Transverse colon (tissue), 4 donors: ENCODE measurements around the gene CLSTN1.

ENCODE experiments used
- POLR2AphosphoS5 ChIP-seq, 3 donors: sonication (generic); formaldehyde crosslinking; IDR thresholded peaks; one replicate each; pipeline ENCODE4 v1.6.1; 2016; ENCODE audit warnings: antibody characterized with exemption in 3 of 3
- TF ChIP-seq, protein P1 (sequence below), 5 experiments: fragments of 200-600 bp in 3 of 5; fragments of 450-650 bp in 2 of 5; sonication (generic) in 3 of 5; IDR thresholded peaks; 1 replicate in 2 of 5; 2 replicates in 3 of 5; pipeline ENCODE4 v1.5.1; 2016 to 2017; ENCODE audit warnings: antibody characterized with exemption in 5 of 5, inconsistent platforms in 3 of 5, mild to moderate bottlenecking in 2 of 5, moderate library complexity in 1 of 5

DNA sequence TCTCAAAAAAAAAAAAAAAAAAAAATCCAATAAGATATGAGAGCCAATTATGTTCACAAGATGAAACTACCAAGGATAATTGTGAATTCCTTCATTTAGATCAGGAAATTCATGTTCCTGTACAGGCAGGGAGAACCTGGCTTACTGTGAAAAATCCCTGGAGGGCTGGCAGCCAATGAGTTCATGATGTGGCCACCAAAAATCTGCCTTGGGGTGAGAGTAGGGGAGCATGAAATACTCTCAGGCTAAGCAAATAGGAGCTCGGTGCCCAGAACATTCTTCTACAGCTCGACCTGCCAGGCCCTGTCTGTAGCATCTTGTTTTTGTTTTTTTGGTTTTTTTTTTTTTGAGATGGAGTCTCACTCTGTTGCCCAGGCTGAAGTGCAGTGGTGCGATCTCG is 122.1 kb downstream of the CLSTN1 start:
- TF ChIP-seq, protein P1, sequence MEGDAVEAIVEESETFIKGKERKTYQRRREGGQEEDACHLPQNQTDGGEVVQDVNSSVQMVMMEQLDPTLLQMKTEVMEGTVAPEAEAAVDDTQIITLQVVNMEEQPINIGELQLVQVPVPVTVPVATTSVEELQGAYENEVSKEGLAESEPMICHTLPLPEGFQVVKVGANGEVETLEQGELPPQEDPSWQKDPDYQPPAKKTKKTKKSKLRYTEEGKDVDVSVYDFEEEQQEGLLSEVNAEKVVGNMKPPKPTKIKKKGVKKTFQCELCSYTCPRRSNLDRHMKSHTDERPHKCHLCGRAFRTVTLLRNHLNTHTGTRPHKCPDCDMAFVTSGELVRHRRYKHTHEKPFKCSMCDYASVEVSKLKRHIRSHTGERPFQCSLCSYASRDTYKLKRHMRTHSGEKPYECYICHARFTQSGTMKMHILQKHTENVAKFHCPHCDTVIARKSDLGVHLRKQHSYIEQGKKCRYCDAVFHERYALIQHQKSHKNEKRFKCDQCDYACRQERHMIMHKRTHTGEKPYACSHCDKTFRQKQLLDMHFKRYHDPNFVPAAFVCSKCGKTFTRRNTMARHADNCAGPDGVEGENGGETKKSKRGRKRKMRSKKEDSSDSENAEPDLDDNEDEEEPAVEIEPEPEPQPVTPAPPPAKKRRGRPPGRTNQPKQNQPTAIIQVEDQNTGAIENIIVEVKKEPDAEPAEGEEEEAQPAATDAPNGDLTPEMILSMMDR (IDR thresholded peaks at IDR 0.05), result no peak
- TF ChIP-seq POLR2AphosphoS5 (IDR thresholded peaks at IDR 0.05), result no peak
